ENCODE results near the gene TFEB. TPM values are rescaled to one million over a fixed set of nuclear protein-coding genes. Genes with fewer than 3 reads are reported as not detected.
A peak's percentile ranks its signal among the peaks of the same experiment; 100 is the strongest.

Gene TFEB
- total RNA-seq, 2 donors from 2014 or later: 33.3 to 34.6 TPM

- DNase-seq (peak; percentile 6), ATAC-seq (peak in 1 of 2 donors; percentile 34)
- intact Hi-C loops (cut with DNase I): no loop called here
These were observed 62.3 kb downstream of the TFEB start for GRCh38 chr6:41672816-41673703.

- no peak for ATAC-seq
- intact Hi-C loops (cut with DNase I): no loop called here
- DNase-seq: peak; percentile 11
These were observed 63.4 kb downstream of the TFEB start for GRCh38 chr6:41672016-41672415.

- intact Hi-C loops (cut with DNase I): no loop called here
- ATAC-seq (no peak), DNase-seq (no peak)
These were observed 64.0 kb downstream of the TFEB start for GRCh38 chr6:41671376-41671775.

- ATAC-seq: no peak
- intact Hi-C loops (cut with DNase I): no loop called here
- no peak for DNase-seq
These were observed 64.6 kb downstream of the TFEB start for GRCh38 chr6:41670703-41671360.

GRCh38 chr6:41668968-41669367 lies 66.4 kb downstream of the TFEB start:
- DNase-seq: no peak
- intact Hi-C loops (cut with DNase I): no loop called here
- ATAC-seq: no peak

GRCh38 chr6:41667195-41667594 lies 68.2 kb downstream of the TFEB start:
- intact Hi-C loops (cut with DNase I): no loop called here
- ATAC-seq: no peak

GRCh38 chr6:41664271-41664670 lies 71.1 kb downstream of the TFEB start:
- intact Hi-C loops (cut with DNase I): no loop called here
- DNase-seq: peak; percentile 10
- ATAC-seq: no peak

More at GRCh38 chr6:41667195-41667594, 68.2 kb downstream of the TFEB start:
- DNase-seq: no peak

- no peak for ATAC-seq
- DNase-seq: peak; percentile 5
- intact Hi-C loops (cut with DNase I): no loop called here
These were observed 71.8 kb downstream of the TFEB start for GRCh38 chr6:41663568-41663967.

GRCh38 chr6:41659935-41660334 lies 75.5 kb downstream of the TFEB start:
- intact Hi-C loops (cut with DNase I): no loop called here
- ATAC-seq (no peak), DNase-seq (peak; percentile 12)

- ATAC-seq (no peak), DNase-seq (no peak)
- intact Hi-C loops (cut with DNase I): no loop called here
These were observed 76.8 kb downstream of the TFEB start for GRCh38 chr6:41658636-41659035.

- DNase-seq: peak; percentile 10
- intact Hi-C loops (cut with DNase I): no loop called here
- no peak for ATAC-seq
These were observed 78.0 kb downstream of the TFEB start for GRCh38 chr6:41657131-41658094.

- intact Hi-C loops (cut with DNase I): no loop called here
- peak; percentile 50 for DNase-seq
- ATAC-seq: peak; percentile 41 to 48
These were observed 79.3 kb downstream of the TFEB start for GRCh38 chr6:41656002-41656691.

- peak; percentile 12 for DNase-seq
- no peak for ATAC-seq
- intact Hi-C loops (cut with DNase I): no loop called here
These were observed 79.8 kb downstream of the TFEB start for GRCh38 chr6:41655646-41656001.

GRCh38 chr6:41655176-41655575 lies 80.2 kb downstream of the TFEB start:
- no peak for ATAC-seq
- no peak for DNase-seq
- intact Hi-C loops (cut with DNase I): no loop called here

- DNase-seq (peak; percentile 13), ATAC-seq (no peak)
- intact Hi-C loops (cut with DNase I): no loop called here
These were observed 80.7 kb downstream of the TFEB start for GRCh38 chr6:41654698-41655151.

GRCh38 chr6:41654151-41654697 lies 81.2 kb downstream of the TFEB start:
- no peak for DNase-seq
- intact Hi-C loops (cut with DNase I): no loop called here

GRCh38 chr6:41653691-41654090 lies 81.7 kb downstream of the TFEB start:
- DNase-seq: no peak
- ATAC-seq: no peak
- intact Hi-C loops (cut with DNase I): no loop called here

More at GRCh38 chr6:41654151-41654697, 81.2 kb downstream of the TFEB start:
- no peak for ATAC-seq

- ATAC-seq (no peak), DNase-seq (no peak)
- intact Hi-C loops (cut with DNase I): no loop called here
These were observed 82.3 kb downstream of the TFEB start for GRCh38 chr6:41652866-41653652.

All from left cardiac atrium (tissue), 4 donors.